Left lung (tissue), 10 donors: ENCODE data around the gene SLC26A4. TPM values are rescaled to one million over a fixed set of nuclear protein-coding genes. Genes with fewer than 3 reads are reported as not detected.
A peak's percentile ranks its signal among the peaks of the same experiment; 100 is the strongest.

ENCODE experiments used
- ATAC-seq: fragments of 200-7000 bp; cut with Tn5 transposase; one replicate; pipeline ENCODE4 v1.9.1; 2020; ENCODE audit warnings: moderate library complexity
- DNase-seq, 4 donors: peaks; one replicate each; pipeline ENCODE4 v3.0.0-alpha.2; 2013 to 2020
- H3K27ac ChIP-seq, 2 donors: fragments of 200-600 bp; sonication (generic) in 1 of 2; one replicate each; pipeline versions ENCODE4 v1.5.0 to v1.8.0; 2020 to 2021
- H3K27me3 ChIP-seq, 2 donors: fragments of 200-600 bp; sonication (generic) in 1 of 2; one replicate each; pipeline versions ENCODE4 v1.5.0 to v1.8.0; 2020 to 2021
- H3K36me3 ChIP-seq, 2 donors: fragments of 200-600 bp; sonication (generic) in 1 of 2; one replicate each; pipeline versions ENCODE4 v1.5.0 to v1.8.0; 2020 to 2021
- H3K4me1 ChIP-seq, 2 donors: fragments of 200-600 bp; one replicate each; pipeline ENCODE4 v1.8.0; 2021
- H3K4me3 ChIP-seq, 2 donors: fragments of 200-600 bp; sonication (generic) in 1 of 2; one replicate each; pipeline versions ENCODE4 v1.5.0 to v1.8.0; 2020 to 2021; ENCODE audit warnings: mild to moderate bottlenecking in 1 of 2
- H3K9me3 ChIP-seq, 2 donors: fragments of 200-600 bp; sonication (generic) in 1 of 2; one replicate each; pipeline versions ENCODE4 v1.5.0 to v1.8.0; 2020 to 2021
- intact Hi-C, 2 donors: fragments of 100-400 bp; cut with DNase I; formaldehyde crosslinking; loops; one replicate each; pipeline versions ENCODE4 v1.11.2 to v1.14.2; 2022
- polyA plus RNA-seq, 6 donors: library from polyadenylated mRNA; unstranded; fragments of 120-200 nt; gene quantifications; one replicate each; pipeline ENCODE4 v1.2.1, GENCODE V29; 2013; ENCODE audit not compliant: insufficient read length in 6 of 6
- total RNA-seq, 2 donors: library from RNA; stranded (reverse); fragmentation: NEBNext Ultra II Directional; extraction: Animal tissue kit (Norgen Biotek cat#: 25700); gene quantifications; one replicate each; pipeline ENCODE4 v1.2.1, GENCODE V29; 2021
- TF ChIP-seq, protein P1 (sequence below), 2 donors: fragments of 200-600 bp; sonication (generic) in 1 of 2; IDR thresholded peaks; one replicate each; pipeline versions ENCODE4 v1.5.0 to v1.8.0; 2021; ENCODE audit warnings: antibody characterized with exemption in 2 of 2
- donor health status: DM: no; HTN: yes; CAD: no.
- donor health status: DM: no; HTN: no; CAD: no.

Gene SLC26A4
- total and polyA plus RNA-seq, 8 donors, result 0.82 to 2.5 (median 1.3) TPM

- Histone ChIP-seq H3K36me3 (no peaks in the 10 kb centered on the region), H3K27me3 (no peaks in the 10 kb centered on the region), H3K27ac (no peak overlapping the region), H3K4me3 (no peak overlapping the region), H3K4me1 (no peaks in the 10 kb centered on the region), H3K9me3 (no peaks in the 10 kb centered on the region)
- no peak for ATAC-seq
- intact Hi-C loops, result no loop called here
- DNase-seq, result no peak
- TF ChIP-seq, protein P1, sequence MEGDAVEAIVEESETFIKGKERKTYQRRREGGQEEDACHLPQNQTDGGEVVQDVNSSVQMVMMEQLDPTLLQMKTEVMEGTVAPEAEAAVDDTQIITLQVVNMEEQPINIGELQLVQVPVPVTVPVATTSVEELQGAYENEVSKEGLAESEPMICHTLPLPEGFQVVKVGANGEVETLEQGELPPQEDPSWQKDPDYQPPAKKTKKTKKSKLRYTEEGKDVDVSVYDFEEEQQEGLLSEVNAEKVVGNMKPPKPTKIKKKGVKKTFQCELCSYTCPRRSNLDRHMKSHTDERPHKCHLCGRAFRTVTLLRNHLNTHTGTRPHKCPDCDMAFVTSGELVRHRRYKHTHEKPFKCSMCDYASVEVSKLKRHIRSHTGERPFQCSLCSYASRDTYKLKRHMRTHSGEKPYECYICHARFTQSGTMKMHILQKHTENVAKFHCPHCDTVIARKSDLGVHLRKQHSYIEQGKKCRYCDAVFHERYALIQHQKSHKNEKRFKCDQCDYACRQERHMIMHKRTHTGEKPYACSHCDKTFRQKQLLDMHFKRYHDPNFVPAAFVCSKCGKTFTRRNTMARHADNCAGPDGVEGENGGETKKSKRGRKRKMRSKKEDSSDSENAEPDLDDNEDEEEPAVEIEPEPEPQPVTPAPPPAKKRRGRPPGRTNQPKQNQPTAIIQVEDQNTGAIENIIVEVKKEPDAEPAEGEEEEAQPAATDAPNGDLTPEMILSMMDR (IDR thresholded peaks at IDR 0.05), result no peak
Observed at GRCh38 chr7:107684947-107685463, 24.4 kb downstream of the SLC26A4 start.

DNA sequence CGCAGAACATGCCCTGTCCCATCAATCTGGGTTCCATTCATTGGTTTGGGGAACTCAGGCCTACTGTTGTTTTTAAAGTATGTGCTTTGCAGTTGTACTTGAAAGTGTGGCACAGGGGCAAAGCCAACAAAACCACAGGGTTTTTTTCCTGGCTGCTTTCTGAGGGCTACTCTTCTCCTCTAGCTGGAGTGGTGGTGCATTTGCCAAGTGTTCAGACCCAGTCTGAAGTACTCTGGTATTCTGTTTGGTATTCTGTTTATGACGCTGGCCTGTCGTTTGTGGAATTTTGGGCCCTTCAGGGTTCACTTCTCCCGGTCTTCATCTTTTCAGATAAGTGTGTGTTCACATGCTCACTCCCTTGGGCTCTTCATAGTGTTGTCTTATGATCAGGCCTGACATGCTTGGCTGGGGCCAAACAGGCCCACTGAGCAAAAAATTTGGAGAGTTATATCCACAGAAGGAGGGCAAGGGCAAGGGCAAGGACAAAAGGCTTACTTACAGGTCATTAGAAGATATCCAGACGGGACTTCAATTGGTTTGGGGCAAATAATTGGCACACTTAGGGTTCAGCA is 26.3 kb downstream of the SLC26A4 start:
- H3K27ac ChIP-seq, result no peak overlapping the region
- TF ChIP-seq, protein P1 (IDR thresholded peaks at IDR 0.05), result no peak
- intact Hi-C loops, result no loop called here
- no peaks in the 10 kb centered on the region for H3K36me3 ChIP-seq
- no peaks in the 10 kb centered on the region for H3K27me3 ChIP-seq
- no peaks in the 10 kb centered on the region for H3K4me1 ChIP-seq
- DNase-seq (peak in 1 of 4 donors; percentile 32), ATAC-seq (peak; percentile 86)
- H3K4me3 ChIP-seq, result no peak overlapping the region
- no peaks in the 10 kb centered on the region for H3K9me3 ChIP-seq

DNA sequence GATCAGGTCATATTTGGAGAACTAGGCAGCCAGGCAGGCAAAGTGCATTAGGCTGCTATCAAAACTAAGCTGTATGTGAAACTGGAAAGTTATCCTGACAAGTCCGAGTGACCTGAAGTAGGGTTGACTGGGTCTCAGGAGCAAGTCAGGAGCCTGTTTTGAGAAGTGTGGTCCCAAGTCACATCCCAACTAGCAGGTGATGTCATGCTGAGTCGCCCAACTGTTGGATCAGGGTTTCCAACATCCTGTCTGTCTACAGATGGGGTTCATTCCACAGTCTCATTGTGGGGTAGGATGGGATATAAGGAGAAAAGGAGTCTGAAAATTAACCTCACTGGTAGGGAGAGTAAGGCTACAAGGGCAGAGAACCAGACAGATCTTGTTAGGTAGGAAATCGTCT is 27.0 kb downstream of the SLC26A4 start:
- H3K9me3 ChIP-seq, result no peaks in the 10 kb centered on the region
- no peaks in the 10 kb centered on the region for H3K27me3 ChIP-seq
- no peaks in the 10 kb centered on the region for H3K4me1 ChIP-seq
- intact Hi-C loops, result no loop called here
- no peaks in the 10 kb centered on the region for H3K36me3 ChIP-seq
- no peak overlapping the region for H3K27ac ChIP-seq
- no peak overlapping the region for H3K4me3 ChIP-seq
- DNase-seq (no peak), ATAC-seq (no peak)
- TF ChIP-seq, protein P1 (IDR thresholded peaks at IDR 0.05), result no peak

GRCh38 chr7:107689553-107689952 is 28.9 kb downstream of the SLC26A4 start:
- TF ChIP-seq, protein P1 (IDR thresholded peaks at IDR 0.05), result no peak
- H3K9me3 ChIP-seq, result no peaks in the 10 kb centered on the region
- no peak overlapping the region for H3K4me3 ChIP-seq
- H3K27ac ChIP-seq, result no peak overlapping the region
- H3K36me3 ChIP-seq, result no peaks in the 10 kb centered on the region
- DNase-seq (no peak), ATAC-seq (no peak)
- intact Hi-C loops, result no loop called here
- H3K27me3 ChIP-seq, result no peaks in the 10 kb centered on the region
- no peaks in the 10 kb centered on the region for H3K4me1 ChIP-seq

DNA sequence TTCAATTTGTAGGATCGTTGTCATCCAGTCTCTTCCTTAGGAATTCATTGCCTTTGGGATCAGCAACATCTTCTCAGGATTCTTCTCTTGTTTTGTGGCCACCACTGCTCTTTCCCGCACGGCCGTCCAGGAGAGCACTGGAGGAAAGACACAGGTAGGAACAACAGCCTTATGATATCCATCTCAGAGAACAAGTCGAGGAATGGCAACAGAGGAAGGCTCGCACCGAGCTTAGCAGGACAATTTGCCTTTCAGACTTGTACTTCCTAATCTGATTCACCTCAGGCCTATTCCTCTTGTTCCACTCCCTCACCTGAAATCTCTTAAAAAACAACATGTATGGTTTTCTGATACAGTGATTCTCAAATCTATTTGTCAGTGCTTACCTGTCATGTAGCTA is 29.5 kb downstream of the SLC26A4 start:
- Histone ChIP-seq H3K27me3 (no peaks in the 10 kb centered on the region), H3K4me1 (no peaks in the 10 kb centered on the region), H3K9me3 (no peaks in the 10 kb centered on the region), H3K27ac (no peak overlapping the region), H3K4me3 (no peak overlapping the region), H3K36me3 (no peaks in the 10 kb centered on the region)
- ATAC-seq (no peak), DNase-seq (no peak)
- intact Hi-C loops, result no loop called here
- TF ChIP-seq, protein P1 (IDR thresholded peaks at IDR 0.05), result no peak
